ENCODE data around the gene ATG9B.

DNA sequence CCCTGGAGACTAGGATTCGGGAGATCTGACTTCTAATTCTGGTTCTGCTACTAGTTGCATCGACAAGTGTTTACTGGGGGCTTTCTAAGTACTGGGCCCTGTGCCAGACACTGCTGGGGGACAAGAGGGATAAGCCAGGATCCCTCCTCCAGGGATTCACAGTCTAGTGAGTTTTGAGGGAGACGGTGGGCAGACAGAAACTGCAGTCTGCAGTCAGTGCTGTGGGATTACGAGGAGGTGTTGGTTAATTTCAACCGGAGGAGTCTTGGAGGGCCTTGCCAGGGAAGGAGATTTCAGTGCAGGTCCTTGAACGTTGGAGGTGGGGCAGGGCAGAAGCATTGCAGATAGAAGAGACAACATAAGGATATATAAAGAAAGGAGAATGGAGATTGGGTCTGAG is 42.6 kb downstream of the ATG9B start:
- no peak for TF ChIP-seq TOX (CRISPR knock-in tag; IDR thresholded peaks at IDR 0.05; ENCODE audit: borderline replicate concordance)
- no peak for TF ChIP-seq ZFP3 (CRISPR knock-in tag; IDR thresholded peaks at IDR 0.05)
- no peak for TF ChIP-seq ARNTL (CRISPR knock-in tag; IDR thresholded peaks at IDR 0.05; ENCODE audit: borderline replicate concordance, low read depth)
- TF ChIP-seq, protein P1, sequence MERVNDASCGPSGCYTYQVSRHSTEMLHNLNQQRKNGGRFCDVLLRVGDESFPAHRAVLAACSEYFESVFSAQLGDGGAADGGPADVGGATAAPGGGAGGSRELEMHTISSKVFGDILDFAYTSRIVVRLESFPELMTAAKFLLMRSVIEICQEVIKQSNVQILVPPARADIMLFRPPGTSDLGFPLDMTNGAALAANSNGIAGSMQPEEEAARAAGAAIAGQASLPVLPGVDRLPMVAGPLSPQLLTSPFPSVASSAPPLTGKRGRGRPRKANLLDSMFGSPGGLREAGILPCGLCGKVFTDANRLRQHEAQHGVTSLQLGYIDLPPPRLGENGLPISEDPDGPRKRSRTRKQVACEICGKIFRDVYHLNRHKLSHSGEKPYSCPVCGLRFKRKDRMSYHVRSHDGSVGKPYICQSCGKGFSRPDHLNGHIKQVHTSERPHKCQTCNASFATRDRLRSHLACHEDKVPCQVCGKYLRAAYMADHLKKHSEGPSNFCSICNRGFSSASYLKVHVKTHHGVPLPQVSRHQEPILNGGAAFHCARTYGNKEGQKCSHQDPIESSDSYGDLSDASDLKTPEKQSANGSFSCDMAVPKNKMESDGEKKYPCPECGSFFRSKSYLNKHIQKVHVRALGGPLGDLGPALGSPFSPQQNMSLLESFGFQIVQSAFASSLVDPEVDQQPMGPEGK (CRISPR knock-in tag; IDR thresholded peaks at IDR 0.05; ENCODE audit: borderline replicate concordance) = no peak
- TF ChIP-seq ZNF8 (CRISPR knock-in tag; IDR thresholded peaks at IDR 0.05) = no peak
- TF ChIP-seq RARB (CRISPR knock-in tag; IDR thresholded peaks at IDR 0.05) = no peak
- TF ChIP-seq OSR1 (CRISPR knock-in tag; IDR thresholded peaks at IDR 0.05) = no peak
- TF ChIP-seq, protein P2, sequence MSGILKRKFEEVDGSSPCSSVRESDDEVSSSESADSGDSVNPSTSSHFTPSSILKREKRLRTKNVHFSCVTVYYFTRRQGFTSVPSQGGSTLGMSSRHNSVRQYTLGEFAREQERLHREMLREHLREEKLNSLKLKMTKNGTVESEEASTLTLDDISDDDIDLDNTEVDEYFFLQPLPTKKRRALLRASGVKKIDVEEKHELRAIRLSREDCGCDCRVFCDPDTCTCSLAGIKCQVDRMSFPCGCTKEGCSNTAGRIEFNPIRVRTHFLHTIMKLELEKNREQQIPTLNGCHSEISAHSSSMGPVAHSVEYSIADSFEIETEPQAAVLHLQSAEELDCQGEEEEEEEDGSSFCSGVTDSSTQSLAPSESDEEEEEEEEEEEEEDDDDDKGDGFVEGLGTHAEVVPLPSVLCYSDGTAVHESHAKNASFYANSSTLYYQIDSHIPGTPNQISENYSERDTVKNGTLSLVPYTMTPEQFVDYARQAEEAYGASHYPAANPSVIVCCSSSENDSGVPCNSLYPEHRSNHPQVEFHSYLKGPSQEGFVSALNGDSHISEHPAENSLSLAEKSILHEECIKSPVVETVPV (CRISPR knock-in tag; IDR thresholded peaks at IDR 0.05) = no peak
- TF ChIP-seq ZNF70 (CRISPR knock-in tag; IDR thresholded peaks at IDR 0.05) = no peak
- TF ChIP-seq TCF4 (CRISPR knock-in tag; IDR thresholded peaks at IDR 0.05; ENCODE audit: borderline replicate concordance) = no peak
- TF ChIP-seq, protein P3, sequence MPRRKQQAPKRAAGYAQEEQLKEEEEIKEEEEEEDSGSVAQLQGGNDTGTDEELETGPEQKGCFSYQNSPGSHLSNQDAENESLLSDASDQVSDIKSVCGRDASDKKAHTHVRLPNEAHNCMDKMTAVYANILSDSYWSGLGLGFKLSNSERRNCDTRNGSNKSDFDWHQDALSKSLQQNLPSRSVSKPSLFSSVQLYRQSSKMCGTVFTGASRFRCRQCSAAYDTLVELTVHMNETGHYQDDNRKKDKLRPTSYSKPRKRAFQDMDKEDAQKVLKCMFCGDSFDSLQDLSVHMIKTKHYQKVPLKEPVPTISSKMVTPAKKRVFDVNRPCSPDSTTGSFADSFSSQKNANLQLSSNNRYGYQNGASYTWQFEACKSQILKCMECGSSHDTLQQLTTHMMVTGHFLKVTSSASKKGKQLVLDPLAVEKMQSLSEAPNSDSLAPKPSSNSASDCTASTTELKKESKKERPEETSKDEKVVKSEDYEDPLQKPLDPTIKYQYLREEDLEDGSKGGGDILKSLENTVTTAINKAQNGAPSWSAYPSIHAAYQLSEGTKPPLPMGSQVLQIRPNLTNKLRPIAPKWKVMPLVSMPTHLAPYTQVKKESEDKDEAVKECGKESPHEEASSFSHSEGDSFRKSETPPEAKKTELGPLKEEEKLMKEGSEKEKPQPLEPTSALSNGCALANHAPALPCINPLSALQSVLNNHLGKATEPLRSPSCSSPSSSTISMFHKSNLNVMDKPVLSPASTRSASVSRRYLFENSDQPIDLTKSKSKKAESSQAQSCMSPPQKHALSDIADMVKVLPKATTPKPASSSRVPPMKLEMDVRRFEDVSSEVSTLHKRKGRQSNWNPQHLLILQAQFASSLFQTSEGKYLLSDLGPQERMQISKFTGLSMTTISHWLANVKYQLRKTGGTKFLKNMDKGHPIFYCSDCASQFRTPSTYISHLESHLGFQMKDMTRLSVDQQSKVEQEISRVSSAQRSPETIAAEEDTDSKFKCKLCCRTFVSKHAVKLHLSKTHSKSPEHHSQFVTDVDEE (CRISPR knock-in tag; IDR thresholded peaks at IDR 0.05) = no peak
- no peak for TF ChIP-seq BACH2 (CRISPR knock-in tag; IDR thresholded peaks at IDR 0.05; ENCODE audit: borderline replicate concordance)

All from SK-N-SH treated with all-trans-retinoic acid at 6 μM for 48 hours (cell line).